HG02571 (cell line): ENCODE measurements around the gene PPP1R12B.
"Not testable (repeated sequence)": the region's sequence is repeated elsewhere in the genome, so short reads cannot be mapped to it uniquely, and the experiment has no call there.

Experiments
- ATAC-seq: cut with Tn5 transposase; IDR thresholded peaks from one replicate; pipeline ENCODE4 v1.9.1; 2021; ENCODE audit warnings: mild to moderate bottlenecking, moderate library complexity; ENCODE audit not compliant: unreplicated experiment

Gene PPP1R12B

DNA sequence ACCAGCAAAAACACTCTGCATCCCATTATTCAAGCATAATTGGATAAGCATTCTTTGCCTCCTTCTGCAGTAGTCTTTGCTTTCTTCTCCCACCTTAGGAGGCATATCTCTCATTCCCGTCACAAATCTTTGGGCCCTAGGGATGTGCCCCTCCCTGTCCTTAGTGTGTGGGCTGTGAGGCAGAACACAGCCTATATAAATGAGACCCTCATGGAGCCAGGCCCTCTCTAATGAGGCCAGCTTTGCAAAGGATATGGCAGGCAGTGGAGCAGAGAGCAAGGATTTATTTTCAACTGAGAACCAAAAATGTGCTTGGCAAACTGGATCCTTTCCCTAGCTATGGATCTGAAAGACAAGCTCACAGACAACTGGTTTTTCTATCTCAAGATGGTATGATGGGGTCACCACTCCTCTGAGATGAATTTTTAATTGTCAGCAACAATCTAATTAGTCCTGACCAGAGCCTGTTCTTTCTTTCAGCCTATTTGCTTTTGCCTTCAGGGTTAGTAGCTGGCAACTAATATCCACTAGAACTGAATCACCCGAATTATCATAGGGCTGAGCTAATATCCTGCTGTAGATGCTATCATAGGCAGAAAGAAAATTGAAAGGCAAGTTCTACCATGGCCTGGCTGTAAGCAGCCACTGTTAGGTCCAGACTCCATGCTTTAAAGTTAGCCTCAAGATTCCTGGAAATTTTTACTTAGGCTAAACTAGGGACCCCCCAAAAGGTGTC lies 227.6 kb downstream of the PPP1R12B start:
- ATAC-seq, result no peak

DNA sequence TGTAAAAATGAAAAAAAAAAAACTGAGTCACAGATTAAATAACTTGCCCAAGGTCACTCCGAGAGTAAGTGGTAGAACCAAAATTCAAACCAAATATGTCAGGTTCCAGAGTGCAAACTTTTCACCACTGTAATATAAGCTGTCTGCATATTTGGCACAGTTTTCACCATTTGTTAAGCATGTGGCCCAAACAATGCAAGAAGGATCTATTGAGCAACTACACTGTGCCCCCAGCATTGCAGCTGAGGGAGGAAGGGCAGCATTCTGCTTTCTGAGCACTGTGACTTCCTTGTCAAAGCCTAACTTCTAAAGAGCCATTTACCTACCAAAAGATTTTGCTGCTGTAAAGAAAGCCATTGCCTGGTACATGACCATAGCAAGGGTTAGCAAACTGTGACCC lies 228.3 kb downstream of the PPP1R12B start:
- no peak for ATAC-seq

DNA sequence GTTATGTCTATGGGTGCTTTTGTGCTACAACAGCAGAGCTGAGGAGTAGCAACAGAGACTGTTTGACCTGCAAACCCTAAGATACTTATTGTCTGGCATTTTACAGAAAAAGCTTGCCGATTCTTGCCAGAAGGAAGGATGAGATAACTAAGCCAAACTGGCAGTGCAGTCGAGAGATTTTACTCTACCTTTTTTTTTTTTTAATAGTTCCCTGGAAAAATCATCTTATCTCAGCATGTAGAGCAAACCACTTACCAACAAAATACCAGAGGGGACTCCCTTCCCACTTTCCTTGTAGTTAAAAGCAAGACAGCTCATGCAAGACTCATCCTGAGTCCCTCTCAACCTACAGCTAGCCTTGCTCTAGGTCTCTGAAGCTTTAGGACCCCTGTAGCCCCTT lies 228.9 kb downstream of the PPP1R12B start:
- ATAC-seq, result no peak

DNA sequence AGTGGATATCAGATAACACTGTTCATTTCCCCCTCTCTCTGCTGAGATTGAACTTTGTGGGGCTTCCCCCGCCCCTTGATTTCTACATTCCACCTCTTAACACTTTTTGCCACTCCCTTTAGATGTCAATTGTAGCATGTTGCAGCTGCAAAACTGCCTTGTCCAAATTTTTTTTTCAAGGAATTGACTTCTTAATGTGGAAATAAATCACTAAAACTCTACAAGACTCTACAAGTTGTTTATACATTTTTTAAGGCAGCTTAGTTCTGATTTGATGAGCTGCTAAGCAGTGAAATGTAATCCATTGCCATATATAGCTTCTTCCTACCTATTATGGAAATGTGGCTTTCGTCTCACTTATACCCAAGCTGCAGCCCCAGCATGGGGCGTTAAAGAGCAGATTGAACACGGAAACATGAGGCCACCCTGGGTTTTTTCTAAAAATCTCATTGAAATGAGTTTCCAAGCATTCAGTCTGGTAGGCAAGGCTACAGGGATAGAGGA lies 229.6 kb downstream of the PPP1R12B start:
- ATAC-seq, result no peak

DNA sequence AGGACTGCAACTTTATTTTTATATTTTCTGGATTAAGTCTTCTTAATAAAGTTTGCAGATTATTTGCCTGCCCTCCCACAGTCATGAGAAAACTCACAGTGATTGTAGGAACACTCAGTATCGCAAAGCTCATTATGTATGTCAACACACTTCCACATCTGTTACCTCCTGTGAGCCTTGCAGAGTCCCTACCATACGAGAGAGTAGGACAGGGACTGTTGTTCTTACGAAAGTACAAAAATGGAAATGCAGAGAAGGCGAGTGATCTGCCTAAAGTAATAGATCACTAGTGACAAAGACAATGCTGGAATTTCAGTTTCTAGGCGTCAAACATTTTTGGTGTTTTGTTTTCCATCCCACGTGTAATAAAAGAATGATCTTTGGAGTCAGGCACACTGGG lies 230.1 kb downstream of the PPP1R12B start:
- ATAC-seq, result no peak

DNA sequence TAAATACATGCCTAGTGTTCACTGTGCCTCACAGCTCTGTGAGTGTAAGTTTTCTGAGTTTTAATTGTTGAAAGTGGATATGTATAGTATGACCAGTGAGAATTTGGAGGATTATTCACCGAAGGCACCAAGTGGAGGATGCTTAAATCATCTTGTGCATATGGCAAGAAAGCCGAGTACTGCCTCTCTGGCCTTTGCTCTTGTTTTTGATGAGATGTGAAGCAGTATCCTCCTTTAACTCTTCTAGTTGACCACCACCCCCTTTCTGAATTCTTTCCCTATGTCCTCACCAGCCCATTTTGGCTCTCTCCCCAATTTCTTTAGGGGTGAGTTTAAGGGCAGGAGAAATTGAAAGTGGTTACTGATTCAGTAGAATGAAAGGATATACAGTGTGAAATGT lies 231.3 kb downstream of the PPP1R12B start:
- no peak for ATAC-seq

DNA sequence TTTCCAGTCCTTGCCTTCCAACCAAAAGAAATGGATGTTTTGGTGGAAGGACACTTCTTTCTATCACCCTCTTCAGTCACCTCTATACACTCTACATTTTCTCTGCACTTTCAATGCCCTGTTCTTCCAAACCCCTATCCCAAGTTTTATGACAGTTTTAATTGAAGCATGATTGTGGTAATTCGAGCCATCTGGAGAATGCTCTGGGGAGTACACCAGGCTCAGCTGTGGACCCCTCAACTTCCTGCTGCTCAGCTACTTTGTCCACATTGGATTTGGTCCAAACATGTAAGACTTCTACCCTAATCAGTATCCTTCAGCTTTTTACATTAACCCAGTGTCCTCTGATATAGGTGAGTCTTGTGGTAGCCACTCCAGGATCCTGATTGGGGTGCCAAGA lies 232.1 kb downstream of the PPP1R12B start:
- no peak for ATAC-seq

DNA sequence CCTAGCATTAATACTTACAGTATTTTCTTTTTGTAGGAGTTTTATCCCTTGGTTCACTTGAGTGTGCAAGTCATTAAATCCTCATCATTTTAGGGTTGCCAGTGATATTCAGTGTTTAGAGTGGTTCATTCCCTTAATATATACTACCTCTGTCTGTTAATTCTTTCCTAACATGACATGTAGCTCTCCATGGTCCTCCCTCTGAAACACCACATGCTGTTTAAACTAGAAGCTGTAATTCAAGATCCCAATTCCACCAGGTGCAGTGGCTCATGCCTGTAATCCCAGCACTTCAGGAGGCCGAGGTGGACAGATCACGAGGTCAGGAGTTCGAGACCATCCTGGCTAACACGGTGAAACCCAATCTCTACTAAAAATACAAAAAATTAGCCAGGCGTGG lies 233.9 kb downstream of the PPP1R12B start:
- not testable (repeated sequence) for ATAC-seq

DNA sequence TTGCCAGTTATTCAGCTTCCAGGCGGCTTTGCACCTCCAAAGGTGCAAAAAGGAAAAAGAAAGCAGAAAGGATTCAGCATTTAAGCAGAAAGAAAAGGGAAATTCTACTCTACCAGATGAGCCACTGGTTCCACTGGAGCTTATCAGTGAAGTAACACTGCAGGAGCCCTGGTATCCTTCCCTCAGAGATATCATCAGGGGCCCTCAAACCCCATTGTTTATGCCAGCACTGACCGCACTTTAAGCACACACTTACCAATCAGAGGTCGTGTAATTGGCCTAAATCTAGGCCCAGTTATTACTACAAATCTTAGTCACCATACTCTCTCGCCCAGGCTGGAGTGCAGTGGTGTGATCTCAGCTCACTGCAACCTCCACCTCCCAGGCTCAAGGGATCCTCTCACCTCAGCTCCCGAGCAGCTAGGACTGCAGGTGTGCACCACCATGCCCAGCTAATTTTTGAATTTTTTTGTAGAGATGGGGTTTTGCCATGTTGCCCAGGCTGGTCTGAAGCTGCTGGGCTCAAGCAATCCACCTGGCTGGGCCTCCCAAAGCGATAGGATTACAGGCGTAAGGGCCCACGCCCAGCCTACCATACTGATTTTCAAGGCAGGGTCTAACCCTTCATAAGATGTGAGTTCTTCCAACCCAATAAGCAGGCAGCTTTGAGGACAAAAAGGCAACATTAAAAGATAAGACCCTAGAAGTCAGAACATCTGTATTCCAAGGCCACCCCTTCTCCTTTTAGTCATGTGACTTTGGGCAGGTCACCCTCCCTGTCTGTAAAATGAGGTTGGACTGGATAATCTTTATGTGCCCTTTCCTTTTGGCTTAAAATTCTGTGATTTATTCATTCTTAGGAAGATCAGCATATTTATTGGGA lies 236.4 kb downstream of the PPP1R12B start:
- no peak for ATAC-seq

DNA sequence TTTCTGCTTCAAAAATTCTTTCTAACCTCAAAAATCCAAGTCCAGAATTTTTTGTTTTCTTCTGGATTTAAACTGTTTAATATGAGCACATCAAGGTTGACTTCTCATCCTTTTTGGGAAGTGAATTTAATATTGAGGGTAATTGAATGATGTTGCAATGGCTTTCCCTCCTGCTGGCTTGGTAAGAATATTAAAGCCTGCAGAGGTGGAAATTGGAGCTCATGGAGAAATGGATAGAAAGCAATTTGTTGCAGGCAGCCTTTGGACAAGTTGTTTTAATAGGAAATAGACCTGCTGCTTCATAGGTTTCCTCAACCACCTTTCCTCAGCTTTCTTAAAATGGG lies 237.1 kb downstream of the PPP1R12B start:
- no peak for ATAC-seq

DNA sequence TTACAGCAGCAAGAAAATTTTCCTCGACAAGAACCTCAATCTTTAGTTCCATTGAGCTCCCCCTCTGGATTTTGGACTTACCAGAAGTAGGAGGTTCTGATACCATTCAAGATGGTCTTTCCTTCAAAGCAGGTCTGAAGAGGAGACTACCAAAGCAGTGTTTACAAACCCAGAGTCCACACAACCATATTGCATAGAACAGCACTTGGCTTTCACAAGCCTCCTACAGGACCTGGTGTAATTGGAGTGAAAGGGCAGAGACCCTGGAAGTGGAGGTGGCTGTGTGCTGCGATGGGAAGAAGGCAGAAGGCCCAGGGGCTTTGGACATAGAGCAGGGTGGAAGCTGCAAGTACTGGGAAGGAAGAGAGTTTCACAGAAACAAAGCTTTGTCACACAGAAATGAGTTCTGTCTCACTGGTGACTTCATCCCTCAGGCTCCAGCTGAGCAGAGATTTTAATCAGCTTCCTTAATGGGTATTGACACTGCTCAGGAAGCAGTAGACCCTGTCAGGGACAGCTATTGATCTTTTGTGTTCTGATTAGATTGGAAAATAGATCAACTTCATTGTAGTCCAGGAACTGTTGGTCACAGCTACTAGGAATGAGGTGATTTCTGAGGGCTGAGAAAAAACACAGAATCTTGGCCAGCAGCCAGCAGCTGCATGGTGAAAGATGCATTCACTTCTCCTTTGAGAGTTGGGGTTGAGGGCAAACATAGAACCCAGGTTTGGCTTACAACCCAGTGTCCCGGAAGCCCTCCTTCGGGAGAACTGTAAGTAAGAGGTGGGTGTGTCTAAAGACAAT lies 237.7 kb downstream of the PPP1R12B start:
- no peak for ATAC-seq

DNA sequence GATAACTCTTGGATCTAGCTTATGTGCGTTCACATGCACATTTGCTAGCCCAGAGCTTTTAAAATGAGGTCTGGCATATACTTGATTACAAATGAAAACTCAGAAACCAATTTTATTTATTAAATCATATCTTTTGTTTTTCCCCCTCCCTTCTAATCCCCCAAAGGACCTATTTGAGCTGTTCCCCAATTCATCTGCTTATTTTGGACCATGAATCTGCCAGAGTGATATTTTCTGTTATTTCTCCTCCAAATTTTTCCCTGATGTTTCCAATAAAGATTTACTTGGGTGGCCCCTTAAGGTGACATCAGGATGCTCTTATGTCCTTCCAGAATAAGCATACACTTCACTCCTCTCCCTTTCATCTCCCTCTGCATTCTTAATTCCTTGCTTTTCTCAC lies 238.4 kb downstream of the PPP1R12B start:
- no peak for ATAC-seq

DNA sequence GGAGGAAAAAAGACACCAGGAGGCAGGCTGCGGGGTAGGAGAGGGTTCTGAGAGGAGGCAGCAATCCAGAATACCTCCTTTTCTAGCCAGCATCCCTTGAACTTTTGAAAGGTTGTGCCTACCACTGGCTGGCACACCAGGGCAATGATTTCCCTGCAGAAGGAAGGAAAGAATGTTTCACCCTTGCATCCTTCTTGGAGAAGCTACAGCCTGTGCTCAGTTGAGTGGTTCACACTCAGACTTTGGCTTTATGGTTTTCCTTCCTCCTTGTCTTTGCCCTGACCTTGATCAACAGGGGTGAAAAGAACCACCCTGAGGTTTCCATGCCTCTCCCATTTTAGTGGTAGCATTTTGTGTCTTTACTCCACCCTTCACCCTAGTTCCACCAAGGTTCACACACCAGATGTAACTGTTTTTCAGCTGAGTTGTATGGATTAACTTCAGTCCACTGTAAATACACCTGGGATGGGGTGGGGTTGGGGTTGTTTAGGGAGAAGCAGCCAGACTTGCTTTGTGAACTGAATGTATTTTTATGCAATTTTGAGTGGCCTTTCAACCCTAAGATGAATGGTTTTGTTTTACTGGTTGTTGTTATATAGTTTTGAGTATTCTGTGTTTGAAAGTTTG lies 239.5 kb downstream of the PPP1R12B start:
- ATAC-seq, result no peak

DNA sequence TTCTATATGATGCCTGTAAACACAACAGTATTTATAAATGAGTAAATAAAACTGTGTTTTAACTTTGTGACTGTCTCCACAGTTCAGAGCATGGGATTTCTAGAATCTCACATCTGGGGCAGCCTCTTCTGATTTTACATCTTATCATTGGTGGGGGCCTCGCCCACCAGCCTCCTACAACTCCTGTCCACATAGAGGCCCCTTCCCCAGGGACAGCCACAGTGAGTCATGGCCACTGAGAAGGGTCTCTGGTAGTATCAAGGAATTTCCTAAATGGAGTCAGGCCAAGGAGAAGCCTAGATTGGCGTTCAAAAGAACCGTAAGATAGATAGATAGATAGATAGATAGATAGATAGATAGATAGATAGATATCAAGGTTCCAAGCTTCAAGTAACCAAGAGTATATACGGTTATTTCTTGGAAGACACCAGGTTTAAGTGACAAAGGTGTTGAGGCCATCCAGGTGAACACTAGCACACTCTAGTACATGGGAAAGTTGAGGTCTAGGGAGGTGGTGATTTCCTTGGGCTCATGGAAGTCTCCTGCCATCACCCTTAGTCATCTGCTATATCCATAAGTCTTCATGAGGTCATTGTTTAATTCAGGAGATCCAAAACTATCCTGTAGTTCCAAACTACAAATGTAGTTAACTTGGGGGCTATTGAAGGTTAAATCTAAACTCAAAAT lies 240.1 kb downstream of the PPP1R12B start:
- ATAC-seq, result no peak

DNA sequence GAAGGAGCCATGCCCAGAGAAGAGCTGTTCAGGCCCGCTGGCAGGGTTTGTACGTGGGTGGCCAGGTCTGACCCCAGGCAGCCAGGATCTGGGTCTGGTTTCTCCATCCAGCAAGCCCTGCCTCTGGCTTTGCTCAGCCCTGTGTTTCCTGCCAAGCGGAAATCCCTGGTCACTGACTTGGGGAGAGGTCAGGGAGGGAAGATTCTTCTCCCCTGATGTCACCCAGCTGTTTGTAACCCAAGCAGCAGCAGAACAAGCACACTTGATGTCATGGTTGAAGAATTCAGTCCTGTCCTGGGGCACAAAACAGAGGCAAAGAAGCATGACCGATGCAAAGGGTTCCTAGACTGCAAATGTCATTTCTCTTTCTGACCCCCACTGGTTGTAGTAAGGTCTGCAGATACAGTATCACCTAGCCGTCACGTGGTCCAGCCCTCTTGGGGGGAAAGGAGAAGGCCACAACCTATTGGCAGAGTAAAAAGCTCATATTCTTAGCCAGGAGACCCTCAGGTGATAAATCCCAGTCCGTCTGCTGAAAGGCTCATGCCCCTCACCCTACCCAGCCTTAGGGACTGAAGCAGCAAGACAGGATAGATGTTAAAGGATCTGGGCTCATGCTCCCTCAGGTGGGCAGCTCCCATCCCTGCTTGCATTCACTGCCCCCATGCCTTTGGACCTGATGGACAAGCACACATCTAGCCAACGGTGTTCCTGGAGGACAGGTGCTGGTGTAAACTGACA lies 240.9 kb downstream of the PPP1R12B start:
- ATAC-seq, result no peak

DNA sequence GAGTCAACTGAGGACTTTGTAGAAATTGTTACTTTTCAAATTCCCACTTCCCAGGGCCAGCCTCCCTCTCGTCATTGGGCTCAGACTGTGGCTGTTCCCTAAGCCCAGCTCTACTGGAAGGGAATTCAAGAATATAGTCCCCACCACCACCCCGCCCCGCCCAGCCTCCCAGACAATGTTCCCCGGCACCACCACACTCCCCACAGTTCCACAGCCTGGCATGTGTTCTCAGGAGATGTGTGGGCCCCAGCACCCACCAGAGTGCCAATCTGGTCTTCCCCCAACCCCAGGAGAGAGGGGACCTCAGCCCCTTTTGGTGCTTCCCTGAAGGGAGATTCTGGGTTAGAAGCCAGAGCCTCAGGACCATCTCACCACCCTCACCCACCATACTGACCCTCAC lies 241.6 kb downstream of the PPP1R12B start:
- no peak for ATAC-seq

DNA sequence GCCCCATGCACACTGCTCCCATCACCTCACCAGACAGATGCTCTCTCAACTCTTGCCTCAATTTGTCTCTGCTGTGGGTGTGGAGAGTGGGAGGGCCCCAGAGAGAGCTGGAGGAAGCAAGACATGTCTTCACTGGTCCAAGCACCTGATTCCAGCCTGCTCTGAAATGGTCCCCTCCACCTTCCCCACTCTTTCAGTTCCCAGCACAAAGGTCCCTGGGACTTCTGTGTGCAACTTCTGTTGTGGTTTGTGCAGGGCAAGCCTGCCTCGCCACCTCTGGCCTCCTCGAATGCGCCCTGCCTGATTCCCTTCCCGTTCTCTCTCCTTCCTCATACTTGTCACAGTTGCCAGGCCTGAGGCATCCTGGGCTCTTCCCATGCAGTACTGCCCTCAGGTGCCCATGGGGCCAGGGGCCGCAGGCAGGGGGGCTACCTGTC lies 242.5 kb downstream of the PPP1R12B start:
- ATAC-seq, result no peak

DNA sequence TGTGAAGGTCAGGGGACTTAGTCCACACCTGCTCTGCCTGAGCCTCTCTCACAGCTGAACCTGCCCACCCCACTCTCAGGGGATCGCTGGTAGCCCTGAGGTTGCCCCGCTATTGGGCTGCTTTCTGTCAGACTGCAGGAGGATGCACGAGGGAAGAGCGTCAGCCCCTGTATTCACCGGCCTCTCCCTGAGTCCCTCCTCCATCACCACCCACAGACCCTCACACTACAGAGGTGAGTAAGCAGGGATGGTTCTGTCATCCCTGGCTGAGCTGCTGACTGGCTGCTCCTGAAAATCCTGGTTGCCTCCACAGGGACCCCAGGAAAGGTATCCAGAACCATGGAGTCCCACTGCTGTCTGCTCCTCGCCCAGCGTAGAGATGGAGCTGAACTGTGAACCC lies 243.0 kb downstream of the PPP1R12B start:
- no peak for ATAC-seq

DNA sequence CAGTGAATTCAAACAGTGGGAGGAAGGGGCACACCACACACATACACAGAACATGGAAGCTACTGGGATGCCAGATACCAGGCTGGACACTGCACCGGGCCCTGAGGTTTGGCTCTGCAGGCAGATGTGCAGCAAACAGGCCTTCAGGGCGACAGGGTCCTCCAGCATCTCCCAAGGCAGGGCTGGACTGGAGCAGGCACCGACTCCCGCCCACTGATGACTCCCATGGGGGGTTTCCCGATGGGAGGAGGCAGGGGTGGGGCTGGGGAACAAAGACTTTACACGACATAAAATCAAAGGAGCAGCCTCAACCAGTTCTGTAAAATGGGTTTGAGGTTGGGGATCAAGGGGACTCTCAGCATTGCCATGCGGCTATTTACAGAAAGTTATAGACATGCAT lies 243.6 kb downstream of the PPP1R12B start:
- no peak for ATAC-seq

DNA sequence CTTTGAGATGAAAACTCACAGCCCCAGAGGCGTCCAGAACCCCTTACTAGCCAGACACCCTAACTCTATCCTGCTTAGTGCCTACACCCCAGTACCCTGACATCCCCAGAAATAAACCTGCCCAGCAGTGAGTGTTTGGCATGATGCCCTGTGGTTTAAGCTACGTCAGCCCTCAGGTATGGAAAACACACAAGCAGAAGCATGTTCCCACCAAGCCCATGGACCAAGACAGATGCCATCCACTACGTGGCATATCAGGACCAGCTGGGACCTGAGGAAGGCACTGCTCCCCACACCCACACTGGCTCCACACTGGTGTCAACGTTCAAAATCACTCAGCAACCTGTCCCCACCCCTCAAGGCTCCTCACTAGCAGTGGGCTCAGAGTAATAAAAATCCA lies 245.3 kb downstream of the PPP1R12B start:
- ATAC-seq, result no peak
